Ishikawa (cell line): ENCODE measurements around the gene EDIL3.

Experiments
- EGR1 ChIP-seq: IDR thresholded peaks from 2 replicates; pipeline ENCODE4 v1.6.1; 2012
- EP300 ChIP-seq: IDR thresholded peaks from 2 replicates; pipeline ENCODE4 v1.6.1; 2012; ENCODE audit warnings: borderline replicate concordance
- NFIC ChIP-seq: IDR thresholded peaks from 2 replicates; pipeline ENCODE4 v1.6.1; 2012
- USF1 ChIP-seq: IDR thresholded peaks from 2 replicates; pipeline ENCODE4 v1.6.1; 2012
- TF ChIP-seq, protein P1 (sequence below): IDR thresholded peaks from 2 replicates; pipeline ENCODE4 v1.6.1; 2012

DNA sequence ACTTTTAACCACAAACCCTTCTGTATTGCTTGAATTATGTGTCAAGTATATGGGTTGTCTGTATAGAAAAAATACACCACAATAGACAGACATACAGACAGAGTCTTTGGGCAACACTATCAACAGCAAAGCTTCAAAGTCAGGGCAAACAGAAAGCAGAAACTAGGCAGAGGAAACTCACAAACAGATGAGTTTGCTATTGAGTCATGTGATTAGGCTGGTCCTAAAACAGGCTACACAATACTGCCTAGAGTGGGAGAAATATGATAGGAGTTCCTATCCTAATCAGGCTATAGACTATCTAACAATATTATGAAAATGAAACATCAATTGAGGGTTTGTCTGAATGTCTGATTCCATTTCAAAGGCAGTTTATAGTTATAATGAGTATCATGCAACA lies 156.4 kb downstream of the EDIL3 start:
- no peak for TF ChIP-seq EGR1
- no peak for TF ChIP-seq USF1
- TF ChIP-seq EP300 = no peak
- no peak for TF ChIP-seq NFIC
- TF ChIP-seq, protein P1, sequence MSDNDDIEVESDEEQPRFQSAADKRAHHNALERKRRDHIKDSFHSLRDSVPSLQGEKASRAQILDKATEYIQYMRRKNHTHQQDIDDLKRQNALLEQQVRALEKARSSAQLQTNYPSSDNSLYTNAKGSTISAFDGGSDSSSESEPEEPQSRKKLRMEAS = no peak
